Osteoblast (primary cell): ENCODE measurements around the gene ITGA2B. TPM values are rescaled to one million over a fixed set of nuclear protein-coding genes. Genes with fewer than 3 reads are reported as not detected.
"Not testable (repeated sequence)": the region's sequence is repeated elsewhere in the genome, so short reads cannot be mapped to it uniquely, and the experiment has no call there.

Experiments
- DNase-seq: peaks from one replicate; pipeline ENCODE4 v3.0.0; 2011; ENCODE audit warnings: low spot score, mixed read lengths; ENCODE audit not compliant: insufficient read length; ENCODE audit errors: missing footprints
- H2AFZ ChIP-seq: 2 replicates; pipeline ENCODE4 v1.6.0; 2011; ENCODE audit warnings: mild to moderate bottlenecking, low read length
- H3K27ac ChIP-seq: 2 replicates; pipeline ENCODE4 v1.5.1; 2011; ENCODE audit warnings: mild to moderate bottlenecking, low read depth, low read length, moderate library complexity
- H3K27me3 ChIP-seq: 2 replicates; pipeline ENCODE4 v1.6.0; 2012; ENCODE audit warnings: mild to moderate bottlenecking, control low read depth, inconsistent platforms, low read length, moderate library complexity; ENCODE audit not compliant: insufficient read depth
- H3K36me3 ChIP-seq: 2 replicates; pipeline ENCODE4 v1.5.1; 2011; ENCODE audit warnings: mild to moderate bottlenecking, low read length, control low read depth, moderate library complexity; ENCODE audit not compliant: insufficient read depth
- H3K4me1 ChIP-seq: 2 replicates; pipeline ENCODE4 v1.5.1; 2011; ENCODE audit warnings: mild to moderate bottlenecking, low read length, control low read depth, moderate library complexity; ENCODE audit not compliant: insufficient read depth
- H3K4me2 ChIP-seq: 2 replicates; pipeline ENCODE4 v1.6.0; 2011; ENCODE audit warnings: mild to moderate bottlenecking, low read length; ENCODE audit not compliant: insufficient read depth
- H3K4me3 ChIP-seq: fragments of 200-600 bp; sonication (generic); 3 replicates; pipeline ENCODE4 v1.5.1; 2012; ENCODE audit warnings: mild to moderate bottlenecking, low read length, inconsistent platforms; ENCODE audit not compliant: insufficient read depth
- H3K79me2 ChIP-seq: 2 replicates; pipeline ENCODE4 v1.6.0; 2012; ENCODE audit warnings: mild to moderate bottlenecking, low read length, control low read depth, inconsistent platforms; ENCODE audit not compliant: insufficient read depth
- H3K9me3 ChIP-seq: 2 replicates; pipeline ENCODE4 v1.5.1; 2011; ENCODE audit warnings: low read depth, low read length, control low read depth
- H4K20me1 ChIP-seq: 2 replicates; pipeline ENCODE4 v1.6.0; 2012; ENCODE audit warnings: mild to moderate bottlenecking, low read length, control low read depth; ENCODE audit not compliant: insufficient read depth
- total RNA-seq: library from RNA; depleted of rRNA; stranded (reverse); fragments of >200 nt; gene quantifications from 2 replicates; pipeline ENCODE4 v1.2.3, GENCODE V29; 2012
- TF ChIP-seq, protein P1 (sequence below): IDR thresholded peaks from 2 replicates; pipeline ENCODE4 v1.5.1; 2011; ENCODE audit warnings: mild to moderate bottlenecking, low read depth, low read length, moderate library complexity; ENCODE audit errors: extremely low read depth

Gene ITGA2B
- total RNA-seq, 1 donor, result not detected

DNA sequence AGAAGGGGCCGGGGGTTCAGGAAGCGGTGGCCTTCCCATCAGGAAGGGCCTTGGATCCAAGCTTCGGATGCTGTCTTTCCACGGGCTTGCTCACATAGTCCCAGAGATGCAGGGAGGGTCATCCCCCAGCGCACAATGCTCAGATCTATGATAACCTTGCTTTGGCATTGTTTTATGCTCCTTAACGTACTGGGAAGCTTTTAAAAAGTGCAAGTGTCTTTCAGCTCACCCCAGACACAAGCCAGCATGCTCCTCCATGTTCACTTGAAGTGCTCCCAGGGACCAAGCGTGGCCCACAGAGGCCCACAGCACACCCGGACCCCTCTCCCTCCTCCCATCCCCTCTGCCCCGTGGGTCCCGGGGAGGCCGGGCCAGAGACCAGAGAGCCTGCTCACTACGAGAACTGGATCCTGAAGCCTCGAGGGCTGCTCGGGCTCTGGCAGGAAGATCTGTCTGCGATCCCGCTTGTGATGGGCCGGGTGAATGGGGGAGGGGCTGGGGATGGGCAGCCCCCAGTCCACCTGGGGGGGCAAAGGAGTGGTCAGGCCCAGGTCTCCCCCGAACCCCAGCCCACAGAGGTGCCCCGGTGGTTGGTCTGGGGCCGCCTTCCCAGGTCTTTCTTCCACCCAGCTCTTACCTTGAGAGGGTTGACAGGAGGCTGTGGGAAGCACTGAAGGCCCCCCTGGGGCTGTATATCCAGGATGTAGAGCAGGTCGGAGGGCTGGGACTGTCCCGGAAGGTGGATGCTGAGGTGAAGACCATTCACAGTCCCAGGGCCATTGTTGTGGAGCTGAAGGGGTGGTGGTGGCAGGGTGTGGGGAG, 14.0 kb downstream of the ITGA2B start:
- Histone ChIP-seq H4K20me1 (no peaks in the 10 kb centered on the region), H3K36me3 (no peaks in the 10 kb centered on the region), H3K27me3 (peaks cover 13% of the 10 kb centered on the region), H2AFZ (no peak overlapping the region), H3K4me2 (no peak overlapping the region), H3K9me3 (no peaks in the 10 kb centered on the region), H3K4me1 (no peaks in the 10 kb centered on the region), H3K79me2 (no peaks in the 10 kb centered on the region), H3K27ac (no peak overlapping the region), H3K4me3 (no peak overlapping the region)
- TF ChIP-seq, protein P1, sequence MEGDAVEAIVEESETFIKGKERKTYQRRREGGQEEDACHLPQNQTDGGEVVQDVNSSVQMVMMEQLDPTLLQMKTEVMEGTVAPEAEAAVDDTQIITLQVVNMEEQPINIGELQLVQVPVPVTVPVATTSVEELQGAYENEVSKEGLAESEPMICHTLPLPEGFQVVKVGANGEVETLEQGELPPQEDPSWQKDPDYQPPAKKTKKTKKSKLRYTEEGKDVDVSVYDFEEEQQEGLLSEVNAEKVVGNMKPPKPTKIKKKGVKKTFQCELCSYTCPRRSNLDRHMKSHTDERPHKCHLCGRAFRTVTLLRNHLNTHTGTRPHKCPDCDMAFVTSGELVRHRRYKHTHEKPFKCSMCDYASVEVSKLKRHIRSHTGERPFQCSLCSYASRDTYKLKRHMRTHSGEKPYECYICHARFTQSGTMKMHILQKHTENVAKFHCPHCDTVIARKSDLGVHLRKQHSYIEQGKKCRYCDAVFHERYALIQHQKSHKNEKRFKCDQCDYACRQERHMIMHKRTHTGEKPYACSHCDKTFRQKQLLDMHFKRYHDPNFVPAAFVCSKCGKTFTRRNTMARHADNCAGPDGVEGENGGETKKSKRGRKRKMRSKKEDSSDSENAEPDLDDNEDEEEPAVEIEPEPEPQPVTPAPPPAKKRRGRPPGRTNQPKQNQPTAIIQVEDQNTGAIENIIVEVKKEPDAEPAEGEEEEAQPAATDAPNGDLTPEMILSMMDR, result no peak
- peak; percentile 79 for DNase-seq

- TF ChIP-seq, protein P1, result no peak
Measured at GRCh38 chr17:44374306-44375195, 14.9 kb downstream of the ITGA2B start.

DNA sequence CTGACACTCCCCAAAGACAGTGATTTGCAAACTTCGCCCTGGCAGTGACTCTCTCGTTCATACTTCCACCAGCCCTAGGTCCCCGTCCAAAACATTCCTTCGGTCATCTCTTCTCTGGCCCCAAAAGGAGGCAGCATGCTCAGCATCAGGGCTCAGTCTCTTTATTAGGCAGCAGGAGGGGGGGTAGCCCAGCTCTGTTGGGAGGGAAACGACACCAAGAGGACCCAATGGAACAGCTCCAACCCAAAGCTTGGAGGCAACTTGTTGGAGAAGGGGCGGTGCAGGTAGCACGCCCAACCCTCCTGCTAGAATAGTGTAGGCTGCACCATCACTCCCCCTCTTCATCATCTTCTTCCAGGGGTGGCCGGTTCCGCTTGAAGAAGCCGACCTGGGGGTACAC, 17.4 kb downstream of the ITGA2B start:
- no peak for DNase-seq
- TF ChIP-seq, protein P1, result no peak
- no peaks in the 10 kb centered on the region for H4K20me1 ChIP-seq
- no peaks in the 10 kb centered on the region for H3K36me3 ChIP-seq
- no peak overlapping the region for H3K27ac ChIP-seq
- no peaks in the 10 kb centered on the region for H3K9me3 ChIP-seq
- H3K27me3 ChIP-seq, result peaks cover 11% of the 10 kb centered on the region
- H3K79me2 ChIP-seq, result no peaks in the 10 kb centered on the region
- no peak overlapping the region for H3K4me2 ChIP-seq
- no peaks in the 10 kb centered on the region for H3K4me1 ChIP-seq
- H3K4me3 ChIP-seq, result no peak overlapping the region
- no peak overlapping the region for H2AFZ ChIP-seq

More at GRCh38 chr17:44374306-44375195, 14.9 kb downstream of the ITGA2B start:
- H3K9me3 ChIP-seq, result no peaks in the 10 kb centered on the region
- H3K36me3 ChIP-seq, result no peaks in the 10 kb centered on the region
- H2AFZ ChIP-seq, result no peak overlapping the region
- H3K4me2 ChIP-seq, result no peak overlapping the region
- no peaks in the 10 kb centered on the region for H3K4me1 ChIP-seq
- H3K79me2 ChIP-seq, result no peaks in the 10 kb centered on the region
- H3K27ac ChIP-seq, result no peak overlapping the region
- no peak overlapping the region for H3K4me3 ChIP-seq
- peaks cover 13% of the 10 kb centered on the region for H3K27me3 ChIP-seq
- peak; percentile 89 for DNase-seq
- no peaks in the 10 kb centered on the region for H4K20me1 ChIP-seq

GRCh38 chr17:44369414-44370023, 19.9 kb downstream of the ITGA2B start:
- H3K9me3 ChIP-seq, H3K27ac ChIP-seq: not testable (repeated sequence)

GRCh38 chr17:44368391-44369243, 20.8 kb downstream of the ITGA2B start:
- not testable (repeated sequence) for H3K4me2 ChIP-seq, H3K9me3 ChIP-seq, H2AFZ ChIP-seq, H3K4me3 ChIP-seq, H3K79me2 ChIP-seq, H3K27ac ChIP-seq, H3K4me1 ChIP-seq, H4K20me1 ChIP-seq, H3K36me3 ChIP-seq
- H3K27me3 ChIP-seq, result peaks cover 13% of the 10 kb centered on the region
- DNase-seq, result peak; percentile 48

More at GRCh38 chr17:44369414-44370023, 19.9 kb downstream of the ITGA2B start:
- DNase-seq, H3K4me2 ChIP-seq, H2AFZ ChIP-seq, H3K4me3 ChIP-seq, H3K79me2 ChIP-seq, H3K4me1 ChIP-seq, H4K20me1 ChIP-seq, H3K36me3 ChIP-seq: not testable (repeated sequence)
- H3K27me3 ChIP-seq, result peaks cover 17% of the 10 kb centered on the region
